GM19238 (cell line): ENCODE measurements around the gene ZFR.

ENCODE experiments used
- DNase-seq: peaks from one replicate; pipeline ENCODE4 v3.0.0; 2011; ENCODE audit warnings: low spot score; ENCODE audit not compliant: insufficient read length

ZFR gene

GRCh38 chr5:32363030-32363429 is 81.5 kb downstream of the ZFR start:
- DNase-seq, result no peak

- DNase-seq, result no peak
Observed at GRCh38 chr5:32362527-32362926, 82.0 kb downstream of the ZFR start.

- no peak for DNase-seq
Observed at GRCh38 chr5:32360906-32361305, 83.6 kb downstream of the ZFR start.

GRCh38 chr5:32358611-32359010 is 85.9 kb downstream of the ZFR start:
- no peak for DNase-seq

GRCh38 chr5:32357658-32358057 is 86.9 kb downstream of the ZFR start:
- no peak for DNase-seq

- no peak for DNase-seq
Observed at GRCh38 chr5:32355686-32356085, 88.9 kb downstream of the ZFR start.

GRCh38 chr5:32353420-32353819 is 91.1 kb downstream of the ZFR start:
- DNase-seq, result no peak

GRCh38 chr5:32352685-32353084 is 91.9 kb downstream of the ZFR start:
- no peak for DNase-seq

- no peak for DNase-seq
Observed at GRCh38 chr5:32346869-32347268, 97.7 kb downstream of the ZFR start.

- no peak for DNase-seq
Observed at GRCh38 chr5:32343058-32343672, 101.4 kb downstream of the ZFR start.

GRCh38 chr5:32342656-32343055 is 101.9 kb downstream of the ZFR start:
- no peak for DNase-seq

- DNase-seq, result no peak
Observed at GRCh38 chr5:32339878-32340277, 104.7 kb downstream of the ZFR start.

- no peak for DNase-seq
Observed at GRCh38 chr5:32339198-32339597, 105.3 kb downstream of the ZFR start.

- no peak for DNase-seq
Observed at GRCh38 chr5:32332966-32333365, 111.6 kb downstream of the ZFR start.

- DNase-seq, result no peak
Observed at GRCh38 chr5:32332361-32332760, 112.2 kb downstream of the ZFR start.

GRCh38 chr5:32331935-32332274 is 112.6 kb downstream of the ZFR start:
- DNase-seq, result no peak

GRCh38 chr5:32331217-32331934 is 113.2 kb downstream of the ZFR start:
- no peak for DNase-seq

- no peak for DNase-seq
Observed at GRCh38 chr5:32330126-32330971, 114.2 kb downstream of the ZFR start.

GRCh38 chr5:32329395-32329834 is 115.1 kb downstream of the ZFR start:
- peak; percentile 60 for DNase-seq

GRCh38 chr5:32326216-32326772 is 118.2 kb downstream of the ZFR start:
- no peak for DNase-seq

GRCh38 chr5:32325616-32326015 is 118.9 kb downstream of the ZFR start:
- no peak for DNase-seq

GRCh38 chr5:32325062-32325461 is 119.5 kb downstream of the ZFR start:
- DNase-seq, result no peak
